ENCODE measurements around the gene HIPK2.

DNA sequence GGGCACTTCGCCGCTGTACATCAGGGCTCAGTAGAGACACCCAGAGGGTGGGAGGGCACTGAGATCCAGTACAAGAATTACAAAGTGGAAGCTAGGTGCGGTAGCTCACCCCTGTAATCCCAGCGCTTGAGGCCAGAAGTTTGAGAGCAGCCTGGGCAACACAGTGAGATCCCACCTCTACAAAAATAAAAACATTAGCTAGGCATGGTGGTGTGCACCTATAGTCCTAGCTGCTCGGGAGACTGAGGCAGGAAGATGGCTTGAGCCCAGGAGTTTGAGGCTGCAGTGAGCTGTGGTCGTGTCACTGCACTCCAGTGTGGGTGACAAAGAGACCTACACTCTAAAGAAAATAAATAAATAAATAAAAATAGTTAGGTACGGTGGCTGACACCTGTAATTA, 190.3 kb downstream of the HIPK2 start:
- TF ChIP-seq CTCF (conservative IDR thresholded peaks at IDR 0.05) = no peak
- TF ChIP-seq ZFX (IDR thresholded peaks at IDR 0.05) = no peak
